ENCODE results near the gene ATP1B2.
"Not testable (repeated sequence)": the region's sequence is repeated elsewhere in the genome, so short reads cannot be mapped to it uniquely, and the experiment has no call there.

ATP1B2 gene

GRCh38 chr17:7640783-7641182, 9.9 kb upstream of the ATP1B2 start:
- DNase-seq = no peak

DNA sequence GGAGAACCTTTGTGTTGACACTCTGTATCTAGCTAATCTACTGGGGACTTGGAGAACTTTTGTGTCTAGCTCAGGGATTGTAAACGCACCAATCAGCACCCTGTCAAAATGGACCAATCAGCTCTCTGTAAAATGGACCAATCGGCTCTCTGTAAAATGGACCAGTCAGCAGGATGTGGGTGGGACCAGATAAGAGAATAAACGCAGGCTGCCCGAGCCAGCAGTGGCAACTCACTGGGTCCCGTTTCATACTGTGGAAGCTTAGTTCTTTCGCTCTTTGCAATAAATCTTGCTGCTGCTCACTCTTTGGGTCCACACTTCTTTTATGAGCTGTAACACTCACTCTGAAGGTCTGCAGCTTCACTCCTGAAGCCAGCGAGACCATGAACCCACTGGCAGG, 9.1 kb upstream of the ATP1B2 start:
- DNase-seq = not testable (repeated sequence)

DNA sequence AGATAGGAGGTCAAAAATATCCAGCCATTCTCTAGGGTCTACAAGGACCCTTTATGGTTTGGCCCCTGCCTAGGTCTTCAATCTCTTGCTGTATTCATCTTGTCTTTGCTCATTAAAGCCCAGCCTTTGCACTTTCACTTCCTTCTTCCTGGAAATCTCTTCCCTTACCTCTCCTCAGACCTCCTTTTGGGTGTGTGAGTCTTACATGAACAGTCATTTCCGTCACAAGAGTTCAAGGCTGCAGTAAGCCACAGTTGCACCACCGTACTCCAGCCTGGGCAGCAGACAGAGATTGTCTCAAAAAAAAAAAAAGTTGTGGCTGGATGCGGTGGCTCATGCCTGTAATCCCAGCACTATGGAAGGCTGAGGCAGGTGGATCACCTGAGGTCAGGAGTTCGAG, 6.0 kb upstream of the ATP1B2 start:
- DNase-seq = peak; percentile 59

GRCh38 chr17:7646457-7646856, 4.3 kb upstream of the ATP1B2 start:
- no peak for DNase-seq

- no peak for DNase-seq
These were observed 3.7 kb upstream of the ATP1B2 start for GRCh38 chr17:7647018-7647417.

DNA sequence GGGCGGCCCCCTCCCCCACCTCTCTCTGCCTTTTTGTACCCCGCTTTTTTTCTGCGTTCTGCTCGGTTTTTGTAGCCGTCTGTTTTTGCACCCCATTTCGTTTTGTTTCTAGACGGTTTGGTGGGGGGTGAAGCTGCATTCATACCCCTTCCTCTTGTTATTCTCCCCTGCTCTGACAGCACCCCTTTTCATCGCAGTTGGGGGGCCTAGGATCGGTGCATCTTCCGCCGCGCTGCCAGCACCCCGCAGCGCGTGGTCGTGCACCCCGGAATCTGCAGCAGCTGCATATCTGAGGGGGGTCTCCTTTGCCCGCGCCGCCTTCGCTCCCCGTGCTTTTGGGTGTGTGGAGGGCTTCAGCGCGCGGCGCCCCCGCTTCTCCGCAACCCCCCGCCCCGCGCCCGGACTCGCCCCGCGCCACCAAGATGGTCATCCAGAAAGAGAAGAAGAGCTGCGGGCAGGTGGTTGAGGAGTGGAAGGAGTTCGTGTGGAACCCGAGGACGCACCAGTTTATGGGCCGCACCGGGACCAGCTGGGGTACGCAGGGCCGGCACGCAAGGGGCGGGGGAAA, 455 bp downstream of the ATP1B2 start:
- no peak for DNase-seq

- no peak for DNase-seq
These were observed 1.1 kb downstream of the ATP1B2 start for GRCh38 chr17:7651665-7652387.

- no peak for DNase-seq
These were observed 1.9 kb downstream of the ATP1B2 start for GRCh38 chr17:7652388-7653356.

- no peak for DNase-seq
These were observed 4.3 kb downstream of the ATP1B2 start for GRCh38 chr17:7654832-7655540.

GRCh38 chr17:7655541-7655840, 4.8 kb downstream of the ATP1B2 start:
- no peak for DNase-seq

- DNase-seq = no peak
These were observed 6.4 kb downstream of the ATP1B2 start for GRCh38 chr17:7656958-7657609.

DNA sequence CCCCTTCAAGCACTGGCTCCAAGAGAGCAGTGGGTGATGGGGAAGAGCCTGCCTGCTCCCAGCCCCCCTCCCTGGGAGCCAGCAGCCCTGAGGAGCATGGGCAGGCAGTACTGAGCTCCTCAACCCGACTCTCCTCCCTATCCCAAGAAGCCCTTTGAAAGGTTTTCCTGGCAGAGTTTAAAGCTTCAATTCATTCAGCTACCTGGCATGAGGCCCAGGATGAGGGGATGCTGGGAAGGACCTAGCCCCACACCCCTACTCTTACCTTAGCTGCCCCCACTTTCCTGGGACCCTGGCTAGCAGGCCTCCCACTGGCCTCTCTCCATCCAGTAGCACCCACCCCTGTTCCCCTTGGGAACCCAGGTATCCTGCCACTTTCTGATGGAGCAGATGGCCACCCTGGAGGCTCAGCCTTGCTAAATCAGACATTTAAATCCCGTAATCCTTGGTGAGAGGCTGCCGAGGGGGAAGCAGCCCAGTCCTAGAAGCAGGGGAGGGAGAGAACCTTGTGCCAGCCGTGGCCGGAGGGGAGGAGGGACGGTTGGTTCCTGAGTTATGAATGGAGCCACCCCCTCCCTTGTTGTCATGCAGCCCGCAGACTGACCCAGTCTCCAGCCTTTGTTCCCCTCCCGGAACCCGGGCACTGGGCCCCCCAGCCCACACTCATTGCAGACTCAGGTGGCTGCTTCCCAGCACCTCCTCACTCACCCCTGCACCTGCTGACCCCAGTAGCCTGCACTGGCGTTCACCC, 17.1 kb downstream of the ATP1B2 start:
- DNase-seq = no peak

- DNase-seq = no peak
These were observed 17.8 kb downstream of the ATP1B2 start for GRCh38 chr17:7668482-7668881.

GRCh38 chr17:7673239-7673638, 22.5 kb downstream of the ATP1B2 start:
- no peak for DNase-seq

GRCh38 chr17:7674934-7675333, 24.2 kb downstream of the ATP1B2 start:
- no peak for DNase-seq

DNA sequence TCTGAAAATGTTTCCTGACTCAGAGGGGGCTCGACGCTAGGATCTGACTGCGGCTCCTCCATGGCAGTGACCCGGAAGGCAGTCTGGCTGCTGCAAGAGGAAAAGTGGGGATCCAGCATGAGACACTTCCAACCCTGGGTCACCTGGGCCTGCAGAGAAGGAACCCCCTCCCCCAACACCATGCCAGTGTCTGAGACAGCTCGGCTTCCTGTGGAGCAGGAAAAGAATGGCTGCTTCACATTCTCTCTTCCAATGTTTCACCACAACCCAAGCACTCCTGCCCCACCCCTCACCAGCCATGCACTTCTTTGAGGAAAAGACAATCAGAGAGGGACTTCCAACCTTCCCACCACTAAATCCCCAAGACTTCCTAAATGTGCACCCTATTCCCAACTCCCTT, 25.8 kb downstream of the ATP1B2 start:
- no peak for DNase-seq

- DNase-seq = no peak
These were observed 26.8 kb downstream of the ATP1B2 start for GRCh38 chr17:7677388-7678067.

DNA sequence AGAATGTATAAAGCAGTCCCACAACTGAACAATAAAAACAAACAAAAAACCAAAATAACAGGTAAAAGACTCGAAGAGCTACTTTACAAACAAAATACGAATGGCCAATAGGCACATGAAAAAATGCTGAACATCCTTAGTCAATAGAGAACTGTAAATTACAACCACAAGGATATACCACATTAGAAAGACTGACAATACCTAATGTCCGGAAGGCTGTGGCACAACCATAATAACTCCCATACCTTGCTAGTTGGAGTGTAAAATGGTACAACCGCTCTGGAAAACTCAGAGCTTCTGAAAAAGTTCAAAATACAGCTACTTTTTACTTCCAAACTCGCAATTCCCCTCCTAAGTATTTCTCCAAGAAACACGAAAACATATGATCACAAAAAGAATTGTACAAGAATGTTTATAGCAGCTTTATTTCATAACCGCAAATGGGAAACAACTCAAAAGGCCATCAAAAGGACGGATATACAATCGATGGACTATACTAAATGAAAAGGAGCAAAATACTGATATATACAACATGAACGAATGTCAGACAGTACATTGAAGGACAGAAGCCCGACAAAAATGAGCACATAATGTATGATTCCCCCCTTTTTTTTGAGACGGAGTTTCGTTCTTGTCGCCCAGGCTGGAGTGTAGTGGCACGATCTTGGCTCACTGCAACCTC, 34.3 kb downstream of the ATP1B2 start:
- no peak for DNase-seq

GRCh38 chr17:7685533-7686221, 35.0 kb downstream of the ATP1B2 start:
- DNase-seq = peak; percentile 50
